Non-pigmented ciliary epithelial cell (primary cell): ENCODE results near the gene UBE2G1.
A peak's percentile ranks its signal among the peaks of the same experiment; 100 is the strongest.
"Not testable (repeated sequence)": the region's sequence is repeated elsewhere in the genome, so short reads cannot be mapped to it uniquely, and the experiment has no call there.

Experiments used
- DNase-seq: peaks from one replicate; pipeline ENCODE4 v3.0.0-alpha.2; 2010; ENCODE audit warnings: low read depth

Gene UBE2G1, protein sequence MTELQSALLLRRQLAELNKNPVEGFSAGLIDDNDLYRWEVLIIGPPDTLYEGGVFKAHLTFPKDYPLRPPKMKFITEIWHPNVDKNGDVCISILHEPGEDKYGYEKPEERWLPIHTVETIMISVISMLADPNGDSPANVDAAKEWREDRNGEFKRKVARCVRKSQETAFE

DNA sequence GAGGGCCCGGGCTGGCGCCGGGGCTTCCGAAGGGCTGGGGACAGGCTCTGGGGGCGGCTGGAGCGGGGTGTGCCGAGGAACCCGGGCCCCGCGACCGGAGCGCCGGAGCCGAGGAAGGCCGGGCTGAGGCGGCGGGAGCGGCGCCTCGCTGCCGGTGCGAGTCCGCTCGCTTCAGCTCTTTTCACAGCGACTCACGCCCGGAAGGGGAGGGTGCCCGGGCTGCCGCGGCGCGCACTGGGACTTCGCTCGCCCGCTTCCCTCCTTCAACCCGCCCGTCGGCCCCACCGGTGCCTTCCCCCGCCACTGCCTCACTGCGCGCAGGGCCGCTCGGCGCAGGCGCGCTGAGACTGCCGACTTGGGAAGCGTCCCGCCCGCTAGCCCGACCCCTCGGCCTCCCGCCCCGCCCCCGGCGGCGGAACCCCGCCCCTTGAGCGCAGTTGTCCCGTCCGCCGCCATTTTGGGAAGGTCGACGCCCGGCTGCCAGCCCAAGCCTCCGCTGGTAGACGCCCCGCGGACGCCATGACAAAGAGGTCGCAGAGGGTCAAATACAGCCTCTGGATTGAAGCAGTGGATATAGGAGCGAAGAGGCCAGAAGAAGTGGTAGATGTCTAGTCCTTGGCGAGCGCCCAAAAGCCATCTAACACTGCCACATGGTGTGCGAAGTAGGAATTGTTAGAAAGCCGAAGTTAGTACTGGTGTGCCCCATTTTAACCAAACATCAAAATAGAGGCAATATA lies at the start of gene UBE2G1:
Gene UBE2G1 (minus strand): TSS at position 349 of the 737 bp plus-strand sequence. CDS start 359 bp downstream, outside the sequence.
- peak; percentile 78 for DNase-seq

DNA sequence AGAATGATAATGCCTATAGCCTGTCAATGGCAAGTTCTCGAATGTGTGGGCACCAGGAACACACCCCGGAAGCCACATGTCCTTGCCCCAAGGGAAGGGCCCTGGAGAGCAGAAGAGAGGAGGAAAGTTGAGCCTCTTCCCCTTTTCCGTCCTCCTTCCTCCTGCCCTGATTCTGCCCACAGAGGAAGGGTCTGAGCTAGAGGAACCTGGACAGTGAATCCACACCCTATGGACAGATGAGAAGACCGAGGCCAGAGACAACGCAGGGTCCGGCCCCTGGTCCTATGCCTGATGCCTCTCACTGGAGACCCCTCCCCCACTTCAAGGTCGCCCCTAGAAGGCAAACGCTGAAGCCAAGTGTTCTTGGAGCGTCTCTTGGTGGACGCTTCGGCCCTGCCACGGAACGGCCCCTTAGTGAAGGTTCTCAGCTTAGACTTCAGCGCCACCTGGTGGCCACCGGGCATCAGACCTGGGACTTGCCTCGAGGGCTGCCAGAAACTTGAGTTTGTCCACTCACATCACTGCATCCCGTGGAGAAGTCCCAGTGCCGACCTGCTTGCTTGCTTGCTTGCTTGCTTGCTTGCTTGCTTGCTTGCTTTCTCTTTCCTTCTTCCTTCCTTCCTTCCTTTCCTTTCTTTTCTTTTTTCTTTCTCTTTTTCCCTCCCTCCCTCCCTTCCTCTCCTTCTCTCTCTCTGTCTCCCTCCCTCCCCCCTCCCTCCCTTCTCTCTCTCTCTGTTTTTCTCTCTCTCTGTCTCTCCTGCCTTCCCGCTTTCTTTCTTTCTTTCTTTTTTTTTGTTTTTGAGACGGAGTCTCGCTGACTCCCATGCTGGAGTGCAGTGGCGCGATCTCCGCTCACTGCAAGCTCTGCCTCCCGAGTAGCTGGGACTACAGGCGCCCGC lies 46.7 kb upstream of the UBE2G1 start:
- DNase-seq: peak; percentile 36

DNA sequence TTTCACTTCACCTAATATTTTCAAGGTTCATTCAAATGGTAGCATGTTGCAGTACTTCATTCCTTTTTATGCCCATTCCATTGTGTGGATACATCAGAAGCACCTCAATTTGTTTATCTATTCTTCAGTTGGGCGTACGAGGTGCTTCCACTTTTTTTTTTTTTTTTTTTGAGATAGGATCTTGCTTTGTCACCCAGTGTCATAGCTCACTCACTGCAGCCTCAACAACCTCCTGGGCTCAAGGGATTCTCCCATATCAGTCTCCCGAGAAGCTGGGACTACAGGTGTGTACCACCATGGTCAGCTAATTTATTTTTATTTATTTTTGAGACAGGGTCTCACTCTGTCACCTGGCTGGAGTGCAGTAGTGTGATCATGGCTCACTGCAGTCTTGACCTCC lies 44.7 kb upstream of the UBE2G1 start:
- no peak for DNase-seq

DNA sequence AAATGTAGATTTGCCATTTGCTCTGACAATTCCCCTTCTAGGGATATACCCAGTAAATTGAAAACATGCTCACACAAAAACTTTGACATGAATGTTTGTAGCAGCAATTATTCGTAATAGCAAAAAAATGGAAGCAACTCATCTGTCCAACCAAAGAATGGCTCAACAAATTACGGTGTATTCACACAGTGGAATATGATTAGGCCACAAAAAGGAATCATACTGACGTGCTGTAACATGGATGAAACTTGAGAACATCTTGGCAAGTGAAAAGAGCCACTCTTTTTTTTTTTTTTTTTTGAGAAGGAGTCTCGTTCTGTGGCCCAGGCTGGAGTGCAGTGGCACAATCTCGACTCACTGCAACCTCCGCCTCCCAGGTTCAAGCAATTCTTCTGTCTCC lies 43.2 kb upstream of the UBE2G1 start:
- no peak for DNase-seq

DNA sequence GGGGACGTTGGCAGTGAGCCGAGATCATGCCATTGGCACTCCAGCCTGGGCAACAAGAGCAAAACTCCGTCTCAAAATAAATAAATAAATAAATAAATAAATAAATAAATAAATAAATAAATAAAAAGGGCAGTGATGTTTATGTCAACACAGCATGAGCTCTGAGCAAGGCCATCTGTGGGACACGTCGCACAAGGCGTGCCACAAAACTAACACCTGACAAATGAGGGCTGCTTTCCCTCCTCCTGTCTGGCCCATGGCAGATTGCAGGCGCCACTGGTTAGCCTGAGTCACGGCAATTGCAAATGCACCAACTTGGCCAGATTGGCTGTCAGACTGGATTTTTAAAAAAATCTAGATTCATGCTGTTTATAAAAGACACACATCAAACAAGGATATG lies 41.4 kb upstream of the UBE2G1 start:
- no peak for DNase-seq

DNA sequence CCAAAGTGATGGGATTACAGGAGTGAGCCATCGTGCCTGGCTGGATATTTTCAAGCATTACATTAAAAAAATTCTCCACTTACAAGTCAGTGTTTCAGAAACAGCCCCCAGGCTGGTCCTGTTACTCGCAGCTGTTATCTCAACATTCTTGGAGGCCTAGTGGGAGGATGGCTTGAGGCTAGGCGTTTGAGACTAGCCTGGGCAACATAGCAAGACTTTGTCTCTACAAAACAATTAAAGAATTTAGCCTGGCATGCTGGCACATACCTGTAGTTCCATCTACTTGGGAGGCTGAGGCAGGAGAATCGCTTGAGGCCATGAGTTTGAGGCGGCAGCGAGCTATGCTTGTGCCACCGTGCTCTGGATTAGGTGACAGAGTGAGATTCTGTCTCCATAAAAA lies 40.7 kb upstream of the UBE2G1 start:
- DNase-seq: no peak

DNA sequence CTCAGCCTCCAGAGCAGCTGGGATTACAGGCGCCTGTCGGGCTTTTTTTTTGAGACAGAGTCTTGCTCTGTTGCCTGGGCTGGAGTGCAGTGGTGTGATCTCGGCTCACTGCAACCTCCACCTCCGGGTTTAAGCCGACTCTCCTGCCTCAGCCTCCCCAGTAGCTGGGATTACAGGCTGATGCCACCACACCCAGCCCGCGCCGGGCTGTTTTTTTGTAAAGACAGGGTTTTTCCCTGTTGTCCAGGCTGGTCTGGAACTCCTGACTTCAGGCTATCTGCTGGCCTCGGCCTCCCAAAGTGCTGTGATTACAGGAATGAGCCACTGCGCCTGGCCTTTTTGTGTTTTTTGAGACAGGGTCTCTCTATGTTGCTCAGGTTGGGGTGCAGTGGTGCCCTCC lies 39.9 kb upstream of the UBE2G1 start:
- no peak for DNase-seq

DNA sequence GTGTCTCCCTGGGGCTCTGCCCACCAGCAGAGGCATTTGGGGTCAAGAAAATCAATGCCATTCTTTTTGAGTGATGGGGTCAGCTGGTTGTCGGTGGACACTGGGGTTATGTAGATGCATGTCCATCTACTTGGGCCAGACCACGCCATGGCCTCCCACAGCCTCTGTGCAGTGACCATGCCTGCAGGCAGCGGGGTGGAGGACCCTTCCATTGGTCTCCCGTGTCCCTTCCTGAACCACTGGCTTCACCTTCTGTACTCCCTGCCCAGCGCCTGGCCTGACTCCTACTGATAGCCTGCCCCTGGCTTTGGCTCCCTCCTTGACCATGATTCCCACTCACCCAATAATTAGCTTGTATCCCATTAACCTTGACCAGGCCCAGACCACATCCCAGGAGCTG lies 39.2 kb upstream of the UBE2G1 start:
- no peak for DNase-seq

DNA sequence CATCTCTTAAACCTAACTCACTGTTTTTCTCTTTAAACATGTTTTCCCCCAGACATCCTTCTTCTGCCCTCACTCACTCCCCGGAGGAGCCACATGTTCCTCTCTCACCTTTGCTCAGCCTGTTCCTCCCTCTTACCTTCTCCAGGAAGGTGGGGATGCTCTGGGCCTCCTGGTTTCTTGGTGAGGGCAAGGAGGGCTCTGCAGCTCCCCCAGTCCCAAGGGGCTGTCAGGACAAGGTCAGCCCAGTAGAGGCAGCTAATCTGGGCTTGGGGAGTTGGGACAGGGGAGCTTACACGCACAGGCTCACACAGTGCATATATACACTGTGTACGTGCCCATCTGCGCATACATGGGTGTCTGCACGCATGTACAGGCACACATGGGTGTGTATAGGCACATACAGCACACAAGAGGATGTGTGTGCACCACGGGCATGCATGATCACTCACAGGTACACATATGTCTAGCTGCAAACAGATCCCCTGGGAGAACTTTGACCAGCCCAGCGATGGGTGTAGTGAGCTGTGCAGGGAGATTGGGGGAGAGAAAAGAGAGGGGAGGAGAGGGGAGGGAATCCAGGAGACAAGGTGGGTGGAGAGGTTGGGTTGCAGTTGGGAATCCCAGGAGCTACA lies 38.7 kb upstream of the UBE2G1 start:
- DNase-seq: no peak

DNA sequence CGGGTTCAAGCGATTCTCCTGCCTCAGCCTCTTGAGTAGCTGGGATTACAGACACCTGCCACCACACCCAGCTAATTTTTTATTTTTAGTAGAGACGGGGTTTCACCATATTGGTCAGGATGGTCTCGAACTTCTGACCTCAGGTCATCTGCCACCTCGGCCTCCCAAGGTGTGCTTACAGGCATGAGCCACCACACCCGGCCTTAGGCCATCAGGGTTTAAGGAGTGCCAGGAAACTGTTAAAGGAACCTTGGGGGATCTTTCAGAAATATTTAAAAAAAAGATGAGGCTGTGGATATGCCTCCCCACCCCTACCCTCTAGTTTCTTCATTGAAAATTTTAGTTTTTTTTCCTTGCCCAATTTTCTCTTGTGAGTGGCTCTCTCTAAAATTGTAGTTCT lies 31.4 kb upstream of the UBE2G1 start:
- DNase-seq: no peak

DNA sequence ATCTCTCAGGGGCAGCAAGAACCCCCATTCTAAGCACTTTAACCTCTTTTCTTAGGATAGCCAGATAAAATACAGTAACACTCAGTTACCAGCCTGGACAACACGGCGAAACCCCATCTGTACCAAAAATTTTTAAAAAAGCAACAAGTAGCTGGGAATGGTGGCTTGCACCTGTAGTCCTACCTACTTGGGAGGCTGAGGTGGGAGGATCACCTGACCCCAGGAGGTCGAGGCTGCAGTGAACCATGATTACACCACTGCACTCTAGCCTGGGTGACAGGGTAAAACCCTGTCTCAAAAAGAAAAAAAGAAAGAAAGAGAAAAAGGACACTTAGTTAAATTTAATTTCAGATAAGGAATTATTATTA lies 28.6 kb upstream of the UBE2G1 start:
- no peak for DNase-seq

DNA sequence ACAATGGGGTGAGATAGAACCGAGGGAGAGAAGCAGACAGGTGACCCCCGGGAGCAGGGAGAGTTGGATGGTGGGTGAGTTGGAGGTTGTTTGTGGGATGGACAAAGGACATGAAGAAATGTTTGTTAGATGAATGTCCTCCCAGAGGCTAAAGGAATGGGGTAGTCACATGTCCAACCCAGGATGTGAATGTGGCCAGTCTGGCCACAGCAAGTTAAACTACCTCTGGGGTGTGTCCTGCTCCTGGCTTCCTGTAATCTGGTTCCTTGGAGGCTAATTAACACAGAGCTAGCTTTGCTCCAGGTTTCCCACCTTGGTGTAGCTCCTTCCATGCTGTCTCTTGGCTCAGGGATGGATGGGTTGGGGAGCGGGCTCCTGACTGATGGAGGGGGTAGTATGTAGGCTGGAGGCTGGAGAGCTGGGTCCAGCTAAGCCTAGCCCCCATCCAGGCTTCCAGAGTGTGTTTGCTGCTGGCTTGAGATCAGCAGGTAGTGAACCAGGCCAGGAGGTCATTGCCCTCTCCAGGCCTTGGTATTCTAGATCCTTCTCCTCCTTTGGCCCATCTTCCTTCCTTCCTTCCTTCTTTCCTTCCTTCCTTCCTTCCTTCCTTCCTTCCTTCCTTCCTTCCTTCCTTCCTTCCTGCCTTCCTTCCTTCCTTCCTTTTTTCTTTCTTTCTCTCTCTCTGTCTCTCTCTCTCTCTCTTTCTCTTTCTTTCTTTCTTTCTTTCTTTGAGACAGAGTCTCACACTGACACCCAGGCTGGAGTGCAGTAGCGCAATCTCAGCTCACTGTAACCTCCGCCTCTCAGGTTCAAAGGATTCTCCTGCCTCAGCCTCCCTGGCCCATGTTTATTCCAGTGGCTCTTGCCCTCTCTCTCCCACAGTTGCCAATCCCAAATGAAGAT lies 28.0 kb upstream of the UBE2G1 start:
- no peak for DNase-seq

DNA sequence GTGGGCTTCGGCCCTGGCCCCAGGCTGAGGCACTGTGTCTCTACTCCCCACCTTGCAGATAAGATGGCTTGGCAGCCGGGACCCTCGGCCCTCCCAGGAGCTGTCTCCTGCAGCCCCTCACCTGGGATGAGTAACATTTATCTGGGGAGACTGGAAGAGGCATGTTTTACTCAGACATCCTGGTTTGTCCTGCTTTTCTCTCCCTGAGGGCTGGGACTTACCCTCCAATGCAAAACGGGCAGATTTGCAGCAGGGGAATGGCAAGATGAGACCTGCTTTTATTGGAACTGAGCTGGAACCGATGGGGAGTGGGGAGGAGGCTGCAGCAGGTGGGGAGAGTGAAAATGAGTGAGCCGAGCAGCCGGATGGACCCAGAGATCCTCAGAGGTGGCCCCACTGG lies 27.3 kb upstream of the UBE2G1 start:
- DNase-seq: no peak

DNA sequence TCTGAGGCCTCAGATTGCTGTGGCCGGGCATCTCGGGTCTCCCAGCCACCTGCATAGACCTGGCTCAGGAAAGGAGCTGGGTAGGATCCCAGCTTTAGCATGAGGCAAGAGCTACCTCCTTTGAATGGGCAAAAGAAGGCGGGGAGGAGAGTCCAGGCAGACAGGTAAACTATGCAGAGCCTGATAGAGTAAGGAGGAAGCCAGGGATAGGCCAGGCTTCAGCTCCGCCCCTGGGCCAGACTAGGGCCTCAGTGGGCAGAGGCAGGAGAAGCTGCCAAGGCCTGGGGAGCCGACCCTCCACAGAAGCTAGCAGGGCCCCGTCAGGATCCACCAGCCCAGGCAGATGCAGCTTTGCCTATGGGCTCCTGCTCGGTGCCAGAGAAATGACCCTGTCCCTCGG lies 22.6 kb upstream of the UBE2G1 start:
- no peak for DNase-seq

DNA sequence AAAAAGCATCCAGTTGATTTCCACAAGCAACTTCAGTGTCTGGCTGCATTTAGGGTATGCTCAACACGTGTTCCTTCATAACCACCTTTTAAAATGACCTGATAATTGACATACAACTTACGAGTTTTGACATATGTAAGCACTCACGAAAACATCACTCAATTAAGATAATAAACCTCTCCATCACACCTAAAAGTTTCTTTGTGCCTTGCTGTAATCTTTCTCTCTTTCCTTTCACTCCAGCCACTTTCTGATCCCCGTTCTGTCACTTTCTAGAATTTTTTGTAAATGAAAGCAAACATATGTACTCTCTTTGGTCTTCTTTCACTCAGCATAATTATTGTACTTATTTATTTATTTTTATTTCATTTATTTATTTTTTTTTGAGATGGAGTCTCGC lies 20.7 kb upstream of the UBE2G1 start:
- DNase-seq: no peak

DNA sequence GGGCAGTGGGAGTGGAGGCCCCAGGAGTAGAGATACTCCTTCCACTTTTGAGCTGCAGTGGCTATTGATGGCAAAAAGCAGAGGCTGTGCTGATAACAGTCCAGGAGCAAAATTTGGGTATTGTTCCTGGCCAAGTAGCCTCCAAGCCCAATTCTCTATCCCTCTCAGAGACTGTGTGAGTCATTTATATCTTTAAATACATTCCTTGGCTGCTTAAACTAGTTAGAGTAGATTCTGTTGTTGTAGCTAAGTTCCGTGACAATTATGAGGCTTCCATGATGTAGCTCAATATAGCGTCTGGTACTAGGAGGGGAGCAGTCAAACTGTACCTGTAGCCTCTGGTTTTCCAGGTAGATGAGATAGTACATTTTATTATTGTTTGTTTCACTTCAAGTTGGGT lies 19.9 kb upstream of the UBE2G1 start:
- DNase-seq: no peak

DNA sequence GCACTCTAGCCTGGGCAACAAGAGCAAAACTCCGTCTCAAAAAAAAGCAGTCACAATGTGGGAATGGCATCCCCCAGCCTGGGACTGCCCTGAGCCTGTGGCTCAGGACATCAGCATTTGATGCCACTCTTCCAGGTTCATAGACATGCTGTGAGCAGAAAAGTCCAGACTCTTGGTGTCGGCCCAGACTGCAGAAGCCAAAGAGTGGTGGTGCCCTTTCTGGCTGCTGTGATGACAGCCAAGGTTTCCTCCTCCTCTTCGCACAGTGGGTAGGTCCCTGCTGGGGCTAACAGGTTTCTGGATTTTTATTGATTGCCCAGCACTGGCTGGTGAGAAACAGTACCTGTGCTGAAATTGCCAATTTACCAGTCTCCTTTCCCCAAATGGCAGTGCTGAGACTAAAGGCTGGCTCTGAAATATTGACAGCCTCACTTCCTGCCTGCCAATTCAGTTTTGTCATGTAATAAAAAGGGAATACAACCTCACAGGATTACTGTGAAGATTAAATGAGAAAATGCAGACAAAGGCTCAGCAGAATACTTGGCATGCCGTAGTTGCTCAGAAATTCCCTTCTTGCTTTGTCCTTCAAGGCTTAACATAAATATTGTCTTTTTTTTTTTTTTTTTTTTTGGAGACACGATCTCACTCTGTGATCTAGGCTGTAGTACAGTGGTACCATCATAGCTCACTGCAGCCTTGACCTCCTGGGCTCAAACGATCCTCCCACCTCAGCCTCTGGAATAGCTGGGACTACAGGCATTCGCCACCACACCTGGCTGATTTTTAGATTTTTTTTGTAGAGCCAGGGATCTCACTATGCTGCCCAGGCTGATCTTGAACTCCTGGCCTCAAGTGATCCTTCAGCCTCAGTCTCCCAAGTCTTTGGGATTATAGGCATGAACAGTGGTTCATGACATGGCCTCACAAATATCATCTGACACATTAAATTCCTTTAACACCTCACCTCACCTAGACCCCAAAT lies 15.5 kb upstream of the UBE2G1 start:
- DNase-seq: no peak

DNA sequence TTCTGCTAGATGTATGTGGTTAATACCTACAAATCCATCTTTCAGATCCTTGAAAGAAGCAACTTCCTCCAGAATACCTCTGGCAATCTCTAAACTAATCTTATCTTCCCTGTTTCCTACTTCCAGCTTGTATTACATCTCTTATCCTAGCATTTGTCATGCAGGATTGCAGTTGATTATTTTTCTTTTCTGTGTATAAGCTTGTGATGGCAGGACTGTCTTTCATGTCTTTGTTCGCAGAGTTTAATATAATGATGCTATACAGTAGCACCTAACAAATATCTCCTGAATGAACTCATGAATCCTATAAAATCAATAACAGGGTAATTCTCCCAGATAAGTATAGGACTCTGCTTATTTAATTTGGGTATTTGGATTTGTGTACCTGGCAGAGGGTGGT lies 12.2 kb upstream of the UBE2G1 start:
- no peak for DNase-seq

DNA sequence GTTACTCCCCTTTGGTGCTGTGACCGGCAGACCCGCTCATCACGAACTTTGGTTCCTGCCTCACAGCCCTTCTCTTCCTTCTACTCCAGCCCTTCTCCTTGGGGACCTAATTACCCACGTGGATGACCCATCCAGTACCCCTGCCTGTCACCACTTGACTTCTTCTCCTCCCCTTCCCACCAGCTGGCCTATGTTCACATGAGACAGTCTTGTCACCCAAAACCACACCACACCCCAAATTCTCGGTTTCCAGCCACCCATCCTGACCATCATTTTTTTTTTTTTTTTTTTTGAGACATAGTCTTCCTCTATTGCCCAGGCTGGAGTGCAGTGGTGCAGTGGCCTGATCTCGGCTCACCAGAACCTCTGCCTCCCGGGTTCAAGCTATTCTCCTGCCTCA lies 10.8 kb upstream of the UBE2G1 start:
- not testable (repeated sequence) for DNase-seq

DNA sequence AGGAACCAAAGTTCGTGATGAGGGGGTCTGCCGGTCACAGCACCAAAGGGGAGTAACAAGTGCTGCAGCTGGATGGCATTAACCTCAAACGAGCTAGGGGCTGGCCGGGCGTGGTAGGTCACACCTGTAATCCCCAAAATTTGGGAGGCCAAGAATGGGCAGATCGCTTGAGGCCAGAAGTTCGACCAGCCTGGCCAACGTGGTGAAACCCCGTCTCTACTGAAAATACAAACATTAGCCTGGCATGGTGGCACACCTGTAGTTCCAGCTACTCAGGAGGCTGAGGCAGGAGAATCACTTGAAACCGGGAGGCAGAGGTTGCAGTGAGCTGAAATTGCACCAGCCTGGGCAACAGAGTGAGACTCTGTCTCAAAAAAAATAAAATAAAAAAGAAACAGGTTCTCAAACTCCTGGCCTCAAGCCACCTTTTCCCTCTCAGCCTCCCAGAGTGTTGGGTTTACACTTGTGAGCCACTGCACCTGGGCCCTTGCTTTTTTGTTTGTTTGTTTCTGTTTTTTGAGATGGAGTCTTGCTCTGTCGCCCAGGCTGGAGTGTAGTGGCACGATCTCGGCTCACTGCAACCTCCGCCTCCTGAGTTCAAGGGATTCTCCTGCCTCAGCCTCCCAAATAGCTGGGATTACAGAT lies 9.4 kb upstream of the UBE2G1 start:
- not testable (repeated sequence) for DNase-seq
